Activated CD4-positive, CD25-positive, alpha-beta regulatory T cell treated with anti-CD3 and anti-CD28 coated beads, Interleukin-2, amount 50 U/mL, for 24 hours (primary cell): Measurements from ENCODE around the gene GPSM3.
"Not testable (repeated sequence)": the region's sequence is repeated elsewhere in the genome, so short reads cannot be mapped to it uniquely, and the experiment has no call there.

ENCODE experiments used
- ATAC-seq, 2 donors: fragments of 150-1000 bp; cut with Tn5 transposase; one replicate each; pipeline ENCODE4 v1.10.0; 2021; ENCODE audit warnings: mild to moderate bottlenecking in 1 of 2, moderate library complexity in 1 of 2

The GPSM3 gene

GRCh38 chr6:32149932-32150870 is 42.2 kb downstream of the GPSM3 start:
- no peak for ATAC-seq

GRCh38 chr6:32149092-32149755 is 43.2 kb downstream of the GPSM3 start:
- peak; percentile 16 to 36 for ATAC-seq

GRCh38 chr6:32148289-32149091 is 44.0 kb downstream of the GPSM3 start:
- peak; percentile 75 to 82 for ATAC-seq

- ATAC-seq = no peak
These were observed 44.9 kb downstream of the GPSM3 start for GRCh38 chr6:32147401-32148132.

GRCh38 chr6:32146687-32147086 is 45.8 kb downstream of the GPSM3 start:
- ATAC-seq = no peak

GRCh38 chr6:32146287-32146686 is 46.2 kb downstream of the GPSM3 start:
- no peak for ATAC-seq

GRCh38 chr6:32144238-32144637 is 48.2 kb downstream of the GPSM3 start:
- ATAC-seq = not testable (repeated sequence)
